Activated B cell treated with CpG ODN at 0.5 μM for 24 hours (primary cell): ENCODE results near the gene AREL1. TPM values are rescaled to one million over a fixed set of nuclear protein-coding genes. Genes with fewer than 3 reads are reported as not detected.

Experiments
- ATAC-seq: fragments of 200-7000 bp; cut with Tn5 transposase; one replicate; pipeline ENCODE4 v1.10.0; 2021; ENCODE audit warnings: low read depth, mild to moderate bottlenecking, moderate library complexity
- CTCF ChIA-PET: fragments of 350-600 bp; sonication (Branson Sonifier 250); formaldehyde crosslinking; loops from one replicate; lab custom pipeline; 2021; ENCODE audit warnings: antibody characterized with exemption; lab: Charles Lee
- POLR2A ChIA-PET: fragments of 350-600 bp; sonication (Branson Sonifier 250); formaldehyde crosslinking; loops from one replicate; lab custom pipeline; 2021; ENCODE audit warnings: antibody characterized with exemption; lab: Charles Lee
- DNase-seq: peaks from one replicate; pipeline ENCODE4 v3.0.0; 2022
- H3K27ac Mint-ChIP-seq: one replicate; pipeline ENCODE4 v1.8.0; 2020; ENCODE audit warnings: mixed read lengths
- H3K27me3 Mint-ChIP-seq: one replicate; pipeline ENCODE4 v1.8.0; 2021; ENCODE audit warnings: mixed read lengths
- H3K36me3 Mint-ChIP-seq: one replicate; pipeline ENCODE4 v1.8.0; 2021; ENCODE audit warnings: low read depth, mixed read lengths
- H3K4me1 Mint-ChIP-seq: one replicate; pipeline ENCODE4 v1.8.0; 2021; ENCODE audit warnings: mixed read lengths
- H3K4me3 Mint-ChIP-seq: one replicate; pipeline ENCODE4 v1.8.0; 2020; ENCODE audit warnings: mild to moderate bottlenecking, mixed read lengths
- H3K9me3 Mint-ChIP-seq: one replicate; pipeline ENCODE4 v1.8.0; 2020; ENCODE audit warnings: mixed read lengths
- intact Hi-C: fragments of 100-400 bp; cut with micrococcal nuclease; formaldehyde crosslinking; loops from one replicate; pipeline ENCODE4 v1.15.1; 2024
- total RNA-seq: library from RNA; stranded (reverse); gene quantifications from 2 replicates; pipeline ENCODE4 v1.2.3, GENCODE V29; 2022
- TF ChIP-seq, protein P1 (sequence below): fragments of 200-600 bp; IDR thresholded peaks from one replicate; pipeline ENCODE4 v1.8.0; 2022; ENCODE audit warnings: antibody characterized with exemption, mild to moderate bottlenecking

Gene AREL1
- total RNA-seq, 1 donor from 2014 or later: 49.7 TPM

DNA sequence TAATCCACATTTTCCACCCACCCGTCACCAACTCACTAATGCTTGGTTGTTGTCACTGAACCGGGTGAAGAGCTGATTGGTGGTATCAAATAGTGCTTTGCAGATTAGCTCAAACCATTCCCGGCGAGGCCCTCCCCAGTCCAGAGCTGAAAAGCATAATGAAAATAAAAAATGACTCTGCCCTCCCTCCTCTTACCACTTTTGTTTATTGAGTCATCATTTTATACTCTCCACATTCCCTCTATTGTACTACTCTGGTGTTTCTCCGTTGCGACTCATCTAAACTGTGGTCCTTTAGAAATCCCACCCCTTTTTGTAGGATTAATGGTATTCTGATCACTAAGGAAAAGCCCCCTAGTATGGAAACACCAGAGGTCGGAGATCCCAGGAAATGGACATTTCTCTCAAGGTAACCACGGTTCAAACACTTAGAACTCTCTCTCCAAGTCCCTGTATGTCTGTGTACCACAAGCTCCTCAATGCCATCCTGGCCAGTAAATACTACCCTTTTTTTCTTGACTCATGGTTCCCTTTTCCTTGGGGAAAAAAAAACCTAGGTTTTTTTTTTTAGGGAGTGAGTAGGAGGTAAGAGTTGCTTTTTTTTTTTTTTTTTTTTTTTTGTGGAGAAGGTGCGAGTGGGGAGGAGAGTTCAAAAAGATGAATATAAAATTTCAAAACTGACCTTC is 42.0 kb downstream of the AREL1 start:
- intact Hi-C loops: no loop called here
- POLR2A ChIA-PET: no interaction called here
- CTCF ChIA-PET: no interaction called here

DNA sequence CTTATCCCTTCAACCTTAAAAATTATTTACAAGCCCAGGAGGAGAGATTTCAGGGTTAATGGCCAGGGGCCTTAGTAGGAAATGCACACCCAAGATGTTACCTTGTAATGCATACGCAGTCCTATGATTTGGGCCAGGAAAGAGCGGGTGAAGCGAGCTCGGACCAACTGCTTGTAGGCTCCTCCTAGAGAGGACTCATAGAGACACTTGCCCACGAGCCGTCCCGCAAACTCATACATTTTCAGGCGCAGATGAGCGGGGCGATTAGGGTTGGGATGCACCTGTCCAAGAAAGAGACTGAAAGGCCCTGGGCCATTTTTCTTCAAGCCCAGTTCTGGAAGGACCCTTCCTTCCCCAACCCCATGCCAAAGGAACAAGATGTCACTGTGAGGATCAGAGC is 43.0 kb downstream of the AREL1 start:
- Mint-ChIP-seq H3K4me1 (no peaks in the 10 kb centered on the region), H3K9me3 (no peaks in the 10 kb centered on the region), H3K27ac (no peak overlapping the region), H3K36me3 (peaks cover 88% of the 10 kb centered on the region), H3K4me3 (no peak overlapping the region), H3K27me3 (no peaks in the 10 kb centered on the region)
- DNase-seq (no peak), ATAC-seq (no peak)
- intact Hi-C loops: no loop called here
- POLR2A ChIA-PET: no interaction called here
- CTCF ChIA-PET: no interaction called here
- TF ChIP-seq, protein P1, sequence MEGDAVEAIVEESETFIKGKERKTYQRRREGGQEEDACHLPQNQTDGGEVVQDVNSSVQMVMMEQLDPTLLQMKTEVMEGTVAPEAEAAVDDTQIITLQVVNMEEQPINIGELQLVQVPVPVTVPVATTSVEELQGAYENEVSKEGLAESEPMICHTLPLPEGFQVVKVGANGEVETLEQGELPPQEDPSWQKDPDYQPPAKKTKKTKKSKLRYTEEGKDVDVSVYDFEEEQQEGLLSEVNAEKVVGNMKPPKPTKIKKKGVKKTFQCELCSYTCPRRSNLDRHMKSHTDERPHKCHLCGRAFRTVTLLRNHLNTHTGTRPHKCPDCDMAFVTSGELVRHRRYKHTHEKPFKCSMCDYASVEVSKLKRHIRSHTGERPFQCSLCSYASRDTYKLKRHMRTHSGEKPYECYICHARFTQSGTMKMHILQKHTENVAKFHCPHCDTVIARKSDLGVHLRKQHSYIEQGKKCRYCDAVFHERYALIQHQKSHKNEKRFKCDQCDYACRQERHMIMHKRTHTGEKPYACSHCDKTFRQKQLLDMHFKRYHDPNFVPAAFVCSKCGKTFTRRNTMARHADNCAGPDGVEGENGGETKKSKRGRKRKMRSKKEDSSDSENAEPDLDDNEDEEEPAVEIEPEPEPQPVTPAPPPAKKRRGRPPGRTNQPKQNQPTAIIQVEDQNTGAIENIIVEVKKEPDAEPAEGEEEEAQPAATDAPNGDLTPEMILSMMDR: no peak

More for the DNA sequence above, 42.0 kb downstream of the AREL1 start:
- Mint-ChIP-seq H3K27me3 (no peaks in the 10 kb centered on the region), H3K27ac (no peak overlapping the region), H3K36me3 (peaks cover 91% of the 10 kb centered on the region), H3K9me3 (no peaks in the 10 kb centered on the region), H3K4me3 (no peak overlapping the region), H3K4me1 (no peaks in the 10 kb centered on the region)
- DNase-seq (no peak), ATAC-seq (no peak)
- TF ChIP-seq, protein P1: no peak

DNA sequence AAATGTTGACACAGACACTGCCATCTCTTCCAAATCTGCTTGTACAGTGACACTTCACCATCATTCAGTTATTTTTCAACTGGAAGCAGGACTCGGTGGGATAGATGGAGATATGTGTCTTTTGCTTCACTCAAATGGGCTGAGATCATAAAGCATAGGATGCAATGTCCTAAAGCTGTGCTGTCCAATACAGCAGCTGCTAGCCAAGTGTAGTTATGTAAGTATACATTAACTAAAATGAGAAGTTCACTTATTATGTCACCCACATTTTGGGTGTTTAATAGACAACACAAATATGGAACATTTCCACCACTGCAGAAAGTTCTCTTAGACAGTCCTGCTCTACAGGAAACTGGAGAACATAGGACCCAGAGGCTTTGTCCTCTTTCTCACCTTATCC is 43.6 kb downstream of the AREL1 start:
- Mint-ChIP-seq H3K36me3 (peaks cover 88% of the 10 kb centered on the region), H3K27me3 (no peaks in the 10 kb centered on the region), H3K4me1 (no peaks in the 10 kb centered on the region), H3K9me3 (no peaks in the 10 kb centered on the region), H3K27ac (no peak overlapping the region), H3K4me3 (no peak overlapping the region)
- DNase-seq (no peak), ATAC-seq (no peak)
- TF ChIP-seq, protein P1: no peak
- CTCF ChIA-PET: no interaction called here
- intact Hi-C loops: no loop called here
- POLR2A ChIA-PET: no interaction called here

DNA sequence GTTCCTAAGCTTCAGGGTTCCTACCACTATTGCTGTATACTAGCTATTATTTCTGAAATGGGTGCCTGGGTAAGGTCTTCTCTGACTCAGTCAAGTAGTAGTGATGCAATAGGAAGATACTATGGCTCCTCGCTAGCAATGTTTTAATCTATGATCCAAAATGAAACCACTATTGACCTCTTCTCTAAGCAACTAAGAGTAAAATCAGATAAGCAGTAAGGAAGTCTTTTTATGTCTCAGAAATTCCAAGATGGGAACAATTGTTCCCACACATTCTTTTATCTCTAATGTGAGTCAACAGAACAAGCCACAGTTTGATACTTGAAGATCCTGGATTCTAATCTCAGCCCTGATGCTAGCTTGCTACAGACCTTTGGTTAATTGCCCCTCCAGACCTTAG is 45.1 kb downstream of the AREL1 start:
- ATAC-seq: no peak
- TF ChIP-seq, protein P1: no peak
- no peaks in the 10 kb centered on the region for H3K27me3 Mint-ChIP-seq
- POLR2A ChIA-PET: no interaction called here
- intact Hi-C loops: no loop called here
- H3K36me3 Mint-ChIP-seq: peaks cover 89% of the 10 kb centered on the region
- no peak overlapping the region for H3K4me3 Mint-ChIP-seq
- DNase-seq: no peak
- CTCF ChIA-PET: no interaction called here
- no peaks in the 10 kb centered on the region for H3K9me3 Mint-ChIP-seq
- H3K27ac Mint-ChIP-seq: no peak overlapping the region
- H3K4me1 Mint-ChIP-seq: no peaks in the 10 kb centered on the region

DNA sequence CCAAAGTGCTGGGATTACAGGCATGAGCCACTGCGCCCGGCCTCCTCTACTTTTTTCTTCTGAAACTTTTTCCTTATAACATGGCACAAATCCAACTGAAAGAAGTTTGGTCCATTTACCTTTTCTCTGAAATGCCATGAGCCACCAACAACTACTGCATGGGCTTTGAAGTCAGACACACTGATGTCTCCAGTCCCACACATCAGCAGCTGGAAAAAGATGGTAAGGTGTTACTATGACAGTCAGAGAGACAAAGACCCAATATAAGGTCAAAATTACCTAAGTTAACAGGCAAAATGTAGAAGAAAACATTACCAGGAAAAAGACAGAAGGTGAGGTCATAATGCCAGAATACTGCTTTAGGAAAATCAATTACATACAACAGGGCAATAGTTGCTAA is 48.2 kb downstream of the AREL1 start:
- ATAC-seq (no peak), DNase-seq (no peak)
- Mint-ChIP-seq H3K27me3 (no peaks in the 10 kb centered on the region), H3K36me3 (peaks cover 92% of the 10 kb centered on the region), H3K27ac (no peak overlapping the region), H3K9me3 (no peaks in the 10 kb centered on the region), H3K4me1 (no peaks in the 10 kb centered on the region), H3K4me3 (no peak overlapping the region)
- CTCF ChIA-PET: interaction anchor here (0.9 kb wide), 1 partner anchor 56 kb away, joined by 4 read pairs; no protein-coding TSS in a partner anchor
- intact Hi-C loops: no loop called here
- POLR2A ChIA-PET: interaction anchor here (0.9 kb wide), 1 partner anchor 46 kb away, joined by 6 read pairs; no protein-coding TSS in a partner anchor
- TF ChIP-seq, protein P1: no peak
